Trophoblast cell (in vitro differentiated cells and primary cell): ENCODE measurements around the gene SDK2.

Experiments used
- DNase-seq, 2 donors: peaks; one replicate each; pipeline ENCODE4 v3.0.0-alpha.2; 2016
- H2AFZ ChIP-seq: 2 replicates; pipeline ENCODE4 v1.6.1; 2013; ENCODE audit warnings: low read length, moderate library complexity, mild to moderate bottlenecking; ENCODE audit not compliant: insufficient read depth, poor library complexity
- H2AK5ac ChIP-seq: 2 replicates; pipeline ENCODE4 v1.6.1; 2013; ENCODE audit warnings: mild to moderate bottlenecking, low read length
- H2BK120ac ChIP-seq: 2 replicates; pipeline ENCODE4 v1.6.1; 2013; ENCODE audit warnings: low read length, mild to moderate bottlenecking, moderate library complexity; ENCODE audit not compliant: insufficient read depth, poor library complexity
- H2BK12ac ChIP-seq: 2 replicates; pipeline ENCODE4 v1.6.1; 2013; ENCODE audit warnings: mild to moderate bottlenecking, low read length, moderate library complexity
- H2BK5ac ChIP-seq: 2 replicates; pipeline ENCODE4 v1.6.1; 2013; ENCODE audit warnings: low read length, low read depth, moderate library complexity, mild to moderate bottlenecking; ENCODE audit not compliant: poor library complexity
- H3K14ac ChIP-seq: 2 replicates; pipeline ENCODE4 v1.6.1; 2013; ENCODE audit warnings: mild to moderate bottlenecking, low read length
- H3K18ac ChIP-seq: 2 replicates; pipeline ENCODE4 v1.6.1; 2013; ENCODE audit warnings: mild to moderate bottlenecking, low read length
- H3K23ac ChIP-seq: 2 replicates; pipeline ENCODE4 v1.6.1; 2013; ENCODE audit warnings: low read length
- H3K27ac ChIP-seq: 2 replicates; pipeline ENCODE4 v1.5.1; 2013; ENCODE audit warnings: low read depth, mild to moderate bottlenecking, inconsistent platforms, low read length, moderate library complexity
- H3K27me3 ChIP-seq: 2 replicates; pipeline ENCODE4 v1.6.1; 2013; ENCODE audit warnings: inconsistent platforms, mild to moderate bottlenecking, low read length, moderate library complexity; ENCODE audit not compliant: insufficient read depth
- H3K36me3 ChIP-seq, 2 experiments: 1 replicate in 1 of 2; 2 replicates in 1 of 2; pipeline ENCODE4 v1.6.1; 2013; ENCODE audit warnings: low read length in 2 of 2, mild to moderate bottlenecking in 2 of 2, moderate library complexity in 1 of 2; ENCODE audit not compliant: insufficient read depth in 2 of 2, control insufficient read depth in 1 of 2
- H3K4ac ChIP-seq: 2 replicates; pipeline ENCODE4 v1.6.1; 2013; ENCODE audit warnings: low read depth, mild to moderate bottlenecking, low read length, moderate library complexity
- H3K4me1 ChIP-seq, 2 experiments: 1 replicate in 1 of 2; 2 replicates in 1 of 2; pipeline ENCODE4 v1.6.1; 2013; ENCODE audit warnings: low read length in 2 of 2, mild to moderate bottlenecking in 2 of 2, moderate library complexity in 1 of 2; ENCODE audit not compliant: insufficient read depth in 2 of 2, control insufficient read depth in 1 of 2
- H3K4me2 ChIP-seq: 2 replicates; pipeline ENCODE4 v1.6.1; 2013; ENCODE audit warnings: inconsistent platforms, mild to moderate bottlenecking, low read length, moderate library complexity
- H3K4me3 ChIP-seq: 2 replicates; pipeline ENCODE4 v1.5.1; 2013; ENCODE audit warnings: mild to moderate bottlenecking, low read depth, low read length, inconsistent platforms
- H3K79me1 ChIP-seq: one replicate; pipeline ENCODE4 v1.6.1; 2013; ENCODE audit warnings: low read length
- H3K79me2 ChIP-seq: 2 replicates; pipeline ENCODE4 v1.6.1; 2013; ENCODE audit warnings: low read length, mild to moderate bottlenecking; ENCODE audit not compliant: control insufficient read depth, insufficient read depth, poor library complexity
- H3K9ac ChIP-seq: 2 replicates; pipeline ENCODE4 v1.6.1; 2013; ENCODE audit warnings: mild to moderate bottlenecking, low read length
- H3K9me3 ChIP-seq: 2 replicates; pipeline ENCODE4 v1.6.1; 2013; ENCODE audit warnings: low read depth, mild to moderate bottlenecking, control low read depth, inconsistent platforms, low read length; ENCODE audit not compliant: insufficient read depth
- H4K12ac ChIP-seq: 2 replicates; pipeline ENCODE4 v1.6.1; 2013; ENCODE audit warnings: low read depth, mild to moderate bottlenecking, low read length, moderate library complexity
- H4K8ac ChIP-seq: 2 replicates; pipeline ENCODE4 v1.6.1; 2013; ENCODE audit warnings: low read depth, mild to moderate bottlenecking, low read length, moderate library complexity
- H4K91ac ChIP-seq: one replicate; pipeline ENCODE4 v1.6.1; 2013; ENCODE audit warnings: low read depth, mild to moderate bottlenecking, low read length, moderate library complexity
- WGBS: extraction: QIAGEN DNeasy Blood & Tissue Kit; methylation state at CpG from one replicate; pipeline ENCODE4 v1.1.7; 2013; ENCODE audit warnings: missing lambda C conversion rate; ENCODE audit not compliant: insufficient read length, insufficient coverage; ENCODE audit errors: extremely low coverage; 5-methylcytosine and 5-hydroxymethylcytosine counted together

SDK2 gene

GRCh38 chr17:73338050-73338521 is 306.2 kb downstream of the SDK2 start:
- Histone ChIP-seq H3K14ac (no peak overlapping the region), H4K8ac (no peak overlapping the region), H4K12ac (no peak overlapping the region), H2AK5ac (no peak overlapping the region), H3K9me3 (no peaks in the 10 kb centered on the region), H3K79me2 (peaks cover 1% of the 10 kb centered on the region), H3K36me3 (peaks cover 0 to 3% of the 10 kb centered on the region in 2 experiments), H3K9ac (no peak overlapping the region), H3K4ac (no peak overlapping the region), H3K23ac (no peak overlapping the region), H3K79me1 (peaks cover 12% of the 10 kb centered on the region), H3K27me3 (no peaks in the 10 kb centered on the region), H3K4me1 (peaks cover 11 to 13% of the 10 kb centered on the region in 2 experiments), H2BK12ac (no peak overlapping the region), H3K4me2 (no peak overlapping the region), H2BK120ac (no peak overlapping the region), H4K91ac (no peak overlapping the region), H3K18ac (no peak overlapping the region), H3K27ac (no peak overlapping the region), H2BK5ac (no peak overlapping the region), H2AFZ (no peak overlapping the region), H3K4me3 (no peak overlapping the region)
- DNase-seq = no peak
- no CpG with 5 or more reads among the region's 13 CpGs for WGBS

GRCh38 chr17:73337330-73337710 is 306.9 kb downstream of the SDK2 start:
- Histone ChIP-seq H3K4me3 (no peak overlapping the region), H3K4ac (no peak overlapping the region), H3K14ac (no peak overlapping the region), H3K18ac (no peak overlapping the region), H2AK5ac (no peak overlapping the region), H3K27ac (no peak overlapping the region), H4K8ac (no peak overlapping the region), H3K79me2 (peaks cover 1% of the 10 kb centered on the region), H4K91ac (no peak overlapping the region), H3K23ac (no peak overlapping the region), H3K36me3 (peaks cover 0 to 3% of the 10 kb centered on the region in 2 experiments), H3K79me1 (peaks cover 6% of the 10 kb centered on the region), H2BK120ac (no peak overlapping the region), H2BK12ac (no peak overlapping the region), H3K9ac (no peak overlapping the region), H3K4me1 (peaks cover 4 to 7% of the 10 kb centered on the region in 2 experiments), H3K4me2 (no peak overlapping the region), H2AFZ (no peak overlapping the region), H2BK5ac (no peak overlapping the region), H3K27me3 (no peaks in the 10 kb centered on the region), H3K9me3 (no peaks in the 10 kb centered on the region), H4K12ac (no peak overlapping the region)
- no CpG with 5 or more reads among the region's 4 CpGs for WGBS
- no peak for DNase-seq

DNA sequence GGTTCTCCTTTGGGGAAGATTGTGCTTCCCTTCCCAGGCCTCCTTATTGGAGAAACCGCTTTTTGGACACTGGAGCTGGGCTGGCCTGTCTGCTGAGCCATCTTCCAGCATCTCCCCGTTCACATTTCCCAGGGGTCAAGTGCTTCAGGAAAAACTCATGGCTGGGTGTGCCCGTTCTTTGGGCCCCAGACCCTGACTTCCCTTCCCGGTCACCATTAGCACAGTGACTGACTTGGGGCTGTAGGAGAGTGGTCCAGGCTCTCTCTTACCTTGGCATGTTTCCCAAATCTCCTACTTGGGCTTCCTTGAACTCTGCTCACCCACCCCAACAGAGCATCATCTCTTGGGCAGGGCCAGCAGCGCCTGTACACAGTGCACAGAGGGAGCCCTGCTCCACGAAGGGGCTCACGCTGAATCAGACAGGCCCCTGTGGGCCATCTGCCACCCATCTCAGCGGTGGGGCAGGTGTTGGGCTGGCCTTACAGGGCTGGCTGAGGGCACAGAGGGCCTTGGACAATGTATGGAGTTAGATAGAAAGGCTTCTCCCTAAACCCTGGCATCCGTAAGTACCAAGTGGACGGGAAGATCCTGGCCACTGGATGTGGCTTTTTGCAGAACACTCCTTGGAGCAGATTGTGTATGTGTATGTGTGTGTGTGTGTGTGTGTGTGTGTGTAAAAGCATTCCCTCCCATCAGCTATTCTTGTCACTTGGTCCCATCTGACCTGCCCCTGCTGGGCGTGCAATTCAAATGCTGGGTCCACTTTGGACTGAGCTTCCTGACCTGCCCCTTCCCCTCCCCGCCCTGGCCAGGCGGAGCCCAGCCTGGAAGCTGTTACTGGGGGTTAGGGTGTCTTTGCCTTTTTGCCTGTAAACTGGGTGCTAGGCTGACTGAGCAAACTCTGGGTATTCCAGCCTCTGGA is 307.6 kb downstream of the SDK2 start:
- H2AFZ ChIP-seq = no peak overlapping the region
- H2AK5ac ChIP-seq = no peak overlapping the region
- peaks cover 0 to 3% of the 10 kb centered on the region in 2 experiments for H3K36me3 ChIP-seq
- no peak for DNase-seq
- H3K79me2 ChIP-seq = no peaks in the 10 kb centered on the region
- no peak overlapping the region for H2BK5ac ChIP-seq
- H3K4me1 ChIP-seq = peaks cover 0 to 2% of the 10 kb centered on the region in 2 experiments
- no peak overlapping the region for H4K12ac ChIP-seq
- H3K4ac ChIP-seq = no peak overlapping the region
- H4K8ac ChIP-seq = no peak overlapping the region
- H3K4me2 ChIP-seq = no peak overlapping the region
- H3K27ac ChIP-seq = no peak overlapping the region
- no peak overlapping the region for H3K9ac ChIP-seq
- no peak overlapping the region for H3K4me3 ChIP-seq
- H3K79me1 ChIP-seq = peaks cover 2% of the 10 kb centered on the region
- H3K27me3 ChIP-seq = no peaks in the 10 kb centered on the region
- H3K14ac ChIP-seq = no peak overlapping the region
- no peaks in the 10 kb centered on the region for H3K9me3 ChIP-seq
- H2BK12ac ChIP-seq = no peak overlapping the region
- no peak overlapping the region for H4K91ac ChIP-seq
- no peak overlapping the region for H3K23ac ChIP-seq
- WGBS = no CpG with 5 or more reads among the region's 13 CpGs
- H3K18ac ChIP-seq = no peak overlapping the region
- H2BK120ac ChIP-seq = no peak overlapping the region

- no CpG with 5 or more reads among the region's 12 CpGs for WGBS
- H3K9me3 ChIP-seq = no peaks in the 10 kb centered on the region
- no peak overlapping the region for H3K4me3 ChIP-seq
- H3K14ac ChIP-seq = no peak overlapping the region
- H2BK12ac ChIP-seq = no peak overlapping the region
- H3K36me3 ChIP-seq = peaks cover 0 to 3% of the 10 kb centered on the region in 2 experiments
- no peak overlapping the region for H4K91ac ChIP-seq
- H3K79me2 ChIP-seq = no peaks in the 10 kb centered on the region
- H3K9ac ChIP-seq = no peak overlapping the region
- no peaks in the 10 kb centered on the region for H3K27me3 ChIP-seq
- H2BK5ac ChIP-seq = no peak overlapping the region
- H2AK5ac ChIP-seq = no peak overlapping the region
- no peak overlapping the region for H4K12ac ChIP-seq
- H2AFZ ChIP-seq = no peak overlapping the region
- no peak overlapping the region for H3K4ac ChIP-seq
- no peak for DNase-seq
- H3K18ac ChIP-seq = no peak overlapping the region
- no peak overlapping the region for H2BK120ac ChIP-seq
- no peak overlapping the region for H3K27ac ChIP-seq
- H4K8ac ChIP-seq = no peak overlapping the region
- H3K4me1 ChIP-seq = no peaks in the 10 kb centered on the region
- H3K4me2 ChIP-seq = no peak overlapping the region
- H3K23ac ChIP-seq = no peak overlapping the region
- no peaks in the 10 kb centered on the region for H3K79me1 ChIP-seq
These were observed 308.4 kb downstream of the SDK2 start for GRCh38 chr17:73335591-73336407.
